ENCODE measurements around the gene ABCA12. TPM values are rescaled to one million over a fixed set of nuclear protein-coding genes. Genes with fewer than 3 reads are reported as not detected.

ABCA12 gene
- total RNA-seq, 3 donors from 2014 or later: 3.6 to 4.0 TPM; not detected in 1

DNA sequence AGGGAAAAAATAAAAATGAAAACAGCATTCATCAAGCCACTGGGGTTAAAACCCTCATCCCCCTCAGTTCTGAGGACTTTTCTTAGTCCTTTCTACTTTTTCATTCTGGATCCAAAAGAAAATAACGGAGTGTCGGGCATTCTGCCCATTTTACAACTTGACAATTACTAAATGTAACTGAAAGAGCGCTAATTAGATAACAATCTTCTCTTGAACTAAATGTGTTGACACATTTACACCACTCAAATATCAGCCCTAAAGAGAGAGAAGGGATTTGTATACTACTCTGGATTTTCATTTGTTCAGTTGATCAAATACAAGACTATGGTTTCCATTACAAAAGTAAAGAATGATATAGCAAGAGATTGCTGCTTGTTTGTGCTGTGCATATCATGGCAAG, 27.5 kb downstream of the ABCA12 start:
- H3K27ac ChIP-seq: no peak overlapping the region
- no peak for TF ChIP-seq POLR2A (IDR thresholded peaks at IDR 0.05)
- TF ChIP-seq, protein P1, sequence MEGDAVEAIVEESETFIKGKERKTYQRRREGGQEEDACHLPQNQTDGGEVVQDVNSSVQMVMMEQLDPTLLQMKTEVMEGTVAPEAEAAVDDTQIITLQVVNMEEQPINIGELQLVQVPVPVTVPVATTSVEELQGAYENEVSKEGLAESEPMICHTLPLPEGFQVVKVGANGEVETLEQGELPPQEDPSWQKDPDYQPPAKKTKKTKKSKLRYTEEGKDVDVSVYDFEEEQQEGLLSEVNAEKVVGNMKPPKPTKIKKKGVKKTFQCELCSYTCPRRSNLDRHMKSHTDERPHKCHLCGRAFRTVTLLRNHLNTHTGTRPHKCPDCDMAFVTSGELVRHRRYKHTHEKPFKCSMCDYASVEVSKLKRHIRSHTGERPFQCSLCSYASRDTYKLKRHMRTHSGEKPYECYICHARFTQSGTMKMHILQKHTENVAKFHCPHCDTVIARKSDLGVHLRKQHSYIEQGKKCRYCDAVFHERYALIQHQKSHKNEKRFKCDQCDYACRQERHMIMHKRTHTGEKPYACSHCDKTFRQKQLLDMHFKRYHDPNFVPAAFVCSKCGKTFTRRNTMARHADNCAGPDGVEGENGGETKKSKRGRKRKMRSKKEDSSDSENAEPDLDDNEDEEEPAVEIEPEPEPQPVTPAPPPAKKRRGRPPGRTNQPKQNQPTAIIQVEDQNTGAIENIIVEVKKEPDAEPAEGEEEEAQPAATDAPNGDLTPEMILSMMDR (IDR thresholded peaks at IDR 0.05): no peak
- no peak for TF ChIP-seq POLR2AphosphoS5 (IDR thresholded peaks at IDR 0.05)

DNA sequence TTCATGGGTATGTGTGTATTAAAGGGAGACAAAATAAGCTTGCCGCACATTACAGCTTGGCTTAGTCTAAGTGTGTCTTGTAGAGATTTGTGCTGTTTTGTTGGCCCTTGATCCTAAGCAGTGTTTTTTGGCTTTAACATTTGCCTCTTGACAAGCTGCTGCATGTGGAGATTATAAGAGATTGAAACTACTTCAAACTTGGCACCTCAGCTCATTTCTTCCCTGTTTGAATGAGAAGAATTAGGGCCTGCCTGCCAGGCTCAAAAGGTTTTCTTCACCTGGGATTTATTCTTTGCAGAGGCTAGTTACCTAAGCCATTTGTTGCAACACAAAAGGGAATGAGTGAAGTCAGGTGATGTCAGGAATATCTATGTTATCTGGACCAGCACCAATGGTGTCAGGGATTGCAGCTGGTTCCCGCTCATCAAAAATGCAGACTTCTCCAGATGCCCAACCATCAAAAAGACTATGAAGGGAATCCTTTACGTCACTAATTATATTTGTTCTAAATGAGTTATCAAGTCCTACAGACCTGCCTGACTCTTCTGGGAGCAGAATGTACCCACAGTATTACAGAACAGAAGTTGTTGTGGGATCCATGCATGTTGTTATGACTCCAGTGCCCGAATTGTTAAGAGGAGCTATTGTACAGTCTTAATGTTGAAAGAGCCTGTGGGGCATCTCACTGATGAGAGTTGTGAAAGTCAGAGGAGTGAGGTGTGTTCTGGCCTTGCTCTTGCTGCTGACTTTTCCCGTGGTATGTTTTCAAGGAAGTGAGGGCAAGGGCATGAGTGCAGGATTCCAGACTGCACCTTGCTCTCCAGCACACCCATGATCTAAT, 31.0 kb downstream of the ABCA12 start:
- Histone ChIP-seq H3K4me1 (no peaks in the 10 kb centered on the region), H3K27me3 (no peaks in the 10 kb centered on the region), H3K27ac (peak overlapping the region; percentile 50 to 69), H3K4me3 (no peak overlapping the region), H3K36me3 (no peaks in the 10 kb centered on the region), H3K9me3 (no peaks in the 10 kb centered on the region)
- intact Hi-C loops (cut with DNase I; ENCODE audit: low total_unique reads): no loop called here
- TF ChIP-seq, protein P1 (IDR thresholded peaks at IDR 0.05): no peak
- no peak for TF ChIP-seq POLR2AphosphoS5 (IDR thresholded peaks at IDR 0.05)
- no peak for TF ChIP-seq POLR2A (IDR thresholded peaks at IDR 0.05)
- DNase-seq (ENCODE audit: low spot score in 2 of 2): peak in 1 of 2 donors; percentile 64

More for the DNA sequence above, 27.5 kb downstream of the ABCA12 start:
- Histone ChIP-seq H3K4me1 (no peaks in the 10 kb centered on the region), H3K9me3 (no peaks in the 10 kb centered on the region), H3K4me3 (no peak overlapping the region), H3K27me3 (no peaks in the 10 kb centered on the region), H3K36me3 (no peaks in the 10 kb centered on the region)
- DNase-seq (ENCODE audit: low spot score in 2 of 2): no peak
- intact Hi-C loops (cut with DNase I; ENCODE audit: low total_unique reads): no loop called here

DNA sequence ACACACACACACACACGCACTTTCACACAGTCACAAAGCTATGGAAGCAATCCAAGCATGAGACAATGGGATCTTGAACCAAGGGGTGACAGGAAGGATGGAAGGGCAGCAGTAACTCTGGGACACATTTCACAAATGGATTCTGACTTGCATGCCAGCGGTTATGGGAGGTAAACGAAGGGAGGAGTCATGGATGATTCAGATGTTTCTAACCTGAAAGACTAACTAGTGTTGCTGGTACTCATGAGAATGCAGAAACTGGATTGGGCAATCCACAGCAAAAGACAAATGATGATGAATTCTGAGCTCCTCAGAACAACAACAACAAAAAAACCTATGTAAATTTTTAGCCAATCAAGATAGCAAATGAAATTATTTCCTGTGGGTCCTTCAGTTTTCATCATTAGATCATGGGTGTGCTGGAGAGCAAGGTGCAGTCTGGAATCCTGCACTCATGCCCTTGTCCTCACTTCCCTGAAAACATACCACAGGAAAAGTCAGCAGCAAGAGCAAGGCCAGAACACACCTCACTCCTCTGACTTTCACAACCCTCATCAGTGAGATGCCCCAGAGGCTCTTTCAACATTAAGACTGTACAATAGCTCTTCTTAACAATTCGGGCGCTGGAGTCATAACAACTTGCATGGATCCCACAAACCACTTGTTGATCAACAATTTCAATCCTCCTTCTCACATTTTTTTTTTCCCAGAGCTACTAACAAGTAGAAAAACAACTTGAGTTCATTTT, 32.6 kb downstream of the ABCA12 start:
- no peak overlapping the region for H3K27ac ChIP-seq
- H3K4me1 ChIP-seq: no peaks in the 10 kb centered on the region
- H3K4me3 ChIP-seq: no peak overlapping the region
- H3K9me3 ChIP-seq: no peaks in the 10 kb centered on the region
- intact Hi-C loops (cut with DNase I; ENCODE audit: low total_unique reads): no loop called here
- no peaks in the 10 kb centered on the region for H3K36me3 ChIP-seq
- H3K27me3 ChIP-seq: no peaks in the 10 kb centered on the region
- DNase-seq (ENCODE audit: low spot score in 2 of 2): no peak
- TF ChIP-seq POLR2AphosphoS5 (IDR thresholded peaks at IDR 0.05) (no peak), POLR2A (IDR thresholded peaks at IDR 0.05) (no peak)
- TF ChIP-seq, protein P1 (IDR thresholded peaks at IDR 0.05): no peak

DNA sequence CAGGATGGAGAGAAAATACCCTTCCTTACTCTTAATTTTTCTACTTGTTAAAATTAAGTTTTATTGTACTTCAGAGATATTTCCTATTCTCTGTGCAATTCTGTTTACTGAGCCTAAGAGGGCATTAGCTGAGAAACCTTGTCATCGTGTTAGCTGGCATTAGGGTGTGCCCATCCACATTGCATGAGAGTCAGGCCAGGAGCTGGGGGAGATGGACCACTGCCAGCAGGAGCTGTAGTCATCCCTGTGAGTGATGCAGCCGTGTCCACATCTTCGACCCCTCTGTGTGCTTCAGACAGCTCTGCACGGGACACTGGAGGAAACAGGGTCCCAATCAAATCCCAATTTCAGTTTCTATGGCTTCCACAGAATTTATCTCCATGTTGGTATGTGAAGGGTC, 34.2 kb downstream of the ABCA12 start:
- Histone ChIP-seq H3K36me3 (no peaks in the 10 kb centered on the region), H3K27me3 (no peaks in the 10 kb centered on the region), H3K4me1 (no peaks in the 10 kb centered on the region), H3K4me3 (no peak overlapping the region), H3K27ac (no peak overlapping the region), H3K9me3 (no peaks in the 10 kb centered on the region)
- TF ChIP-seq, protein P1 (IDR thresholded peaks at IDR 0.05): no peak
- TF ChIP-seq POLR2AphosphoS5 (IDR thresholded peaks at IDR 0.05) (no peak), POLR2A (IDR thresholded peaks at IDR 0.05) (no peak)
- intact Hi-C loops (cut with DNase I; ENCODE audit: low total_unique reads): no loop called here
- no peak for DNase-seq (ENCODE audit: low spot score in 2 of 2)

DNA sequence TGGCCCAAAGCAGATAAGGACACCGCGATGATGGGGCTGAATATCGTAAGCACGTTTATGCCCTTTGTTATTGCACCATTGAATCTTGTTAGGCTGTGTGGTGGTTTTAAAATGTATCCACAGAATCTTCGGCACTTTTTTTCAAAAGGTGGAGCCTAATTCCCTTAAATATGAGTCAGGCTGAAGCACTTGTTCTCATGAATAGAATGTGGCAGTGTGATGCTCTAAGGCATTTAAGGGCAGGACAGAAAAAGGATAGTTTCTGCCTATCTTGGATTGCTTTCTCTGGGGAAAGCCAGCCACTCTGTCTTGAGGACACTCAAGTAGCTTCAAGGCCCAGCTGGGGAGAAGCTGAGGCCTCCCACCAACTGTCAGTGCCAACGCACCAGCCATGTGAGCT, 39.6 kb downstream of the ABCA12 start:
- peaks cover 0 to 4% of the 10 kb centered on the region in 2 donors for H3K9me3 ChIP-seq
- DNase-seq (ENCODE audit: low spot score in 2 of 2): no peak
- no peak overlapping the region for H3K27ac ChIP-seq
- no peaks in the 10 kb centered on the region for H3K36me3 ChIP-seq
- TF ChIP-seq, protein P1 (IDR thresholded peaks at IDR 0.05): no peak
- TF ChIP-seq POLR2AphosphoS5 (IDR thresholded peaks at IDR 0.05): no peak
- no peak for TF ChIP-seq POLR2A (IDR thresholded peaks at IDR 0.05)
- H3K27me3 ChIP-seq: no peaks in the 10 kb centered on the region
- intact Hi-C loops (cut with DNase I; ENCODE audit: low total_unique reads): no loop called here
- no peaks in the 10 kb centered on the region for H3K4me1 ChIP-seq
- H3K4me3 ChIP-seq: no peak overlapping the region
